ENCODE results near the gene SKA1. TPM values are rescaled to one million over a fixed set of nuclear protein-coding genes. Genes with fewer than 3 reads are reported as not detected.

Gene SKA1
- total and polyA plus RNA-seq, 2 of the 4 experiments (the other 2 are of a cell fraction) = 5.8 to 5.9 TPM

- intact Hi-C loops (cut with micrococcal nuclease) (no loop called here), in situ Hi-C loops (cut with MboI; ENCODE audit: low sequenced_read_pairs) (no loop called here), dilution Hi-C loops (cut with HindIII; ENCODE audit: low sequenced_read_pairs, unreplicated experiment) (no loop called here)
- ChIA-PET POLR2A (ENCODE audit: unreplicated experiment) (no interaction called here), CTCF (no interaction called here)
- H4K5ac ChIP-seq (ENCODE audit: low read depth, low read length) = no peak overlapping the region
- BruUV-seq (replicated peaks) = no TSS peak
- no peak for DNase-seq
- TF ChIP-seq FOS (IDR thresholded peaks at IDR 0.05; ENCODE audit: low read depth, low read length) (no peak), ELK1 (IDR thresholded peaks at IDR 0.05; ENCODE audit: borderline replicate concordance, low read depth, low read length) (no peak), CHD1 (IDR thresholded peaks at IDR 0.05; ENCODE audit: low read depth, low read length) (no peak), MAFK (IDR thresholded peaks at IDR 0.05; ENCODE audit: low read depth, low read length) (no peak), MAZ (IDR thresholded peaks at IDR 0.05; ENCODE audit: borderline replicate concordance, low read depth, low read length) (no peak), CTCF (conservative IDR thresholded peaks at IDR 0.05; ENCODE audit: low read depth, low read length) (no peak), RCOR1 (IDR thresholded peaks at IDR 0.05; ENCODE audit: insufficient replicate concordance, low read length) (no peak), USF2 (IDR thresholded peaks at IDR 0.05; ENCODE audit: low read depth, low read length) (no peak), RAD21 (IDR thresholded peaks at IDR 0.05; ENCODE audit: low read length) (no peak), SMC3 (IDR thresholded peaks at IDR 0.05; ENCODE audit: low read depth, low read length) (no peak)
- no peak overlapping the region for H2BK20ac ChIP-seq (ENCODE audit: low read depth, low read length)
- no peak overlapping the region for H2AK9ac ChIP-seq (replicated peaks; ENCODE audit: low read depth, low read length, poor library complexity)
- H3K27me3 ChIP-seq (ENCODE audit: control insufficient read depth, insufficient read depth, low read length) = no peaks in the 10 kb centered on the region
- H3K14ac ChIP-seq (replicated peaks; ENCODE audit: low read depth, low read length) = no peak overlapping the region
- no peaks in the 10 kb centered on the region for H3K4me1 ChIP-seq (ENCODE audit: control insufficient read depth, insufficient read depth, low read length)
- no peak overlapping the region for H2AK5ac ChIP-seq (ENCODE audit: low read depth, low read length)
- no peak overlapping the region for H3K4ac ChIP-seq (ENCODE audit: low read depth, low read length)
- H4K20me1 ChIP-seq (ENCODE audit: insufficient read depth, low read length) = no peaks in the 10 kb centered on the region
- H3K4me3 ChIP-seq (ENCODE audit: insufficient read depth, low read depth, low read length) = no peak overlapping the region
- ATAC-seq (ENCODE audit: low read depth) = no peak
- no peak overlapping the region for H2BK15ac ChIP-seq (ENCODE audit: low read depth, low read length)
- no peak overlapping the region for H3K27ac ChIP-seq (ENCODE audit: insufficient read depth, low read length)
- no peaks in the 10 kb centered on the region for H3K79me1 ChIP-seq (ENCODE audit: low read depth in 1 of 2, low read length in 2 of 2)
- no peak overlapping the region for H4K91ac ChIP-seq (ENCODE audit: insufficient read depth, low read depth, low read length)
- 43% methylated on average over 1 of the region's 2 CpGs; no CpG with 5 or more reads in 1 of the 2 experiments for WGBS, 2 experiments (ENCODE audit: extremely low coverage in 2 of 2, insufficient read length in 1 of 2)
- no peak overlapping the region for H3K56ac ChIP-seq (ENCODE audit: extremely low read depth, insufficient read depth, low read length)
- H3K9me1 ChIP-seq (ENCODE audit: insufficient read depth, low read length) = no peaks in the 10 kb centered on the region
- H3K9ac ChIP-seq (ENCODE audit: low read depth, low read length) = no peak overlapping the region
- no peak overlapping the region for H2BK120ac ChIP-seq (ENCODE audit: low read depth, low read length)
- H2AFZ ChIP-seq (replicated peaks; ENCODE audit: low read length, poor library complexity) = no peak overlapping the region
- H3K9me3 ChIP-seq (ENCODE audit: control insufficient read depth, insufficient read depth, low read length) = no peaks in the 10 kb centered on the region
- no peak overlapping the region for H3K4me2 ChIP-seq (ENCODE audit: low read depth, low read length)
- no peak overlapping the region for H4K8ac ChIP-seq (ENCODE audit: low read depth in 2 of 2, low read length in 2 of 2)
- no peak overlapping the region for H2BK5ac ChIP-seq (ENCODE audit: low read depth, low read length, poor library complexity, severe bottlenecking)
- H3K23ac ChIP-seq (ENCODE audit: low read depth, low read length) = no peak overlapping the region
- H3K18ac ChIP-seq (ENCODE audit: low read depth, low read length) = no peak overlapping the region
- no peaks in the 10 kb centered on the region for H3K36me3 ChIP-seq (ENCODE audit: control insufficient read depth, insufficient read depth, low read length)
Measured at GRCh38 chr18:50350699-50351098, 24.1 kb upstream of the SKA1 start.

All from IMR-90 (cell line).